GM18507 (cell line): ENCODE data around the gene RGP1.

Source experiments
- DNase-seq: peaks from one replicate; pipeline ENCODE4 v3.0.0; 2011; ENCODE audit warnings: low read depth; ENCODE audit not compliant: insufficient read length; ENCODE audit errors: extremely low spot score
- FAIRE-seq: peaks from 2 replicates; lab custom pipeline; 2011; peaks lifted over from hg19 to GRCh38; lab: Jason Lieb, UNC

The RGP1 gene

GRCh38 chr9:35718721-35719511, 30.2 kb upstream of the RGP1 start:
- DNase-seq (no peak), FAIRE-seq (peak; percentile 56)

GRCh38 chr9:35719546-35719945, 29.5 kb upstream of the RGP1 start:
- DNase-seq, result no peak
- no peak for FAIRE-seq

DNA sequence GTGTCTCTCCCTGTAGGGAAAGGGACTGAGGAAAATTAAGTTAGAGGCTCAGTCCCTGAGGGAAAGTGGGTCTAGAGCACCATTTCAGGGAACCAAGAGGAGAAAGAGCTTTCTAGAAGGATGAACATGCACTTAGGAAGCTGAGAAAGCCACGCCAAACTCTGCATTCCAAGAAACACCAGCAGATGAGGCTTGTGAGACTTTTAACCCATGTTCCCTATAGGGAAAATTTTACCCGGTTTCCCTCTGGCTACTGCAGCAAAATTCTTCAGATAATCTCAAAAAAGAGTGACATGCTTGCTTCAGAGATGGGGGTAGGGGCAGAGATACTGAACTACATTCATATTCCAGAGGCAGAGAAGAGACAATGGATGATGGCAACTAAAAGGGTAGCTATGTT, 25.7 kb upstream of the RGP1 start:
- FAIRE-seq, result no peak
- DNase-seq, result no peak

DNA sequence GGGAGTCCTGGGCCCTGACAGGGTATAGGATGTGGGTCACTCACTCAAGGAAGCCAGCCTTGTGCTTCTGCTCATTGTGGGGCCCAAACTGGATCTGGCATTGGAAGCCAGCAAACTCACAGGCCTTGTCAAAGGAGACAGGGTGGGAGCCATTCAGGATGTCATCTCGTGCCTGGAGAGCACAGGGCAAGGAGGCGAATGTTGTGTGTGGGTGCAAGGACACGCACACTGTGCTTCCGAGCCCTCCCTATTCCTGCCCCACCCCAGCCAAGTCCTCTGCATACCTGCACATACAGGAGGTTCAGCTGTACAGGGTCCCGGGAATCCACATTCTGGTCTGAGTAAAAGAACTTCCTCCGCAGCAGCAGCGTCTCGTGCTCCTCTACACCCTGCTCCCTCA, 25.2 kb upstream of the RGP1 start:
- FAIRE-seq, result no peak
- DNase-seq, result no peak

- DNase-seq (no peak), FAIRE-seq (no peak)
Observed at GRCh38 chr9:35725362-35725761, 23.7 kb upstream of the RGP1 start.

GRCh38 chr9:35726931-35727330, 22.2 kb upstream of the RGP1 start:
- peak; percentile 52 for FAIRE-seq
- DNase-seq, result no peak

- no peak for FAIRE-seq
- no peak for DNase-seq
Observed at GRCh38 chr9:35727676-35728040, 21.4 kb upstream of the RGP1 start.

- DNase-seq, result no peak
- FAIRE-seq, result peak; percentile 86
Observed at GRCh38 chr9:35728041-35728971, 20.8 kb upstream of the RGP1 start.

GRCh38 chr9:35729101-35729500, 20.0 kb upstream of the RGP1 start:
- DNase-seq, result no peak
- FAIRE-seq, result no peak

GRCh38 chr9:35729700-35730485, 19.2 kb upstream of the RGP1 start:
- FAIRE-seq, result peak; percentile 76
- no peak for DNase-seq

GRCh38 chr9:35730486-35730854, 18.6 kb upstream of the RGP1 start:
- DNase-seq (no peak), FAIRE-seq (no peak)

- FAIRE-seq (no peak), DNase-seq (no peak)
Observed at GRCh38 chr9:35731415-35732184, 17.5 kb upstream of the RGP1 start.

- DNase-seq (peak; percentile 89), FAIRE-seq (peak; percentile 99)
Observed at GRCh38 chr9:35732185-35732799, 16.8 kb upstream of the RGP1 start, which contains the start of the genes CREB3 and TLN1. Gene CREB3 (plus strand): TSS chr9:35732666. CDS start chr9:35732773, 107 bp downstream. Gene TLN1 (minus strand): TSS chr9:35732195. CDS start chr9:35725694, 6,501 bp downstream.

GRCh38 chr9:35732800-35733541, 16.1 kb upstream of the RGP1 start:
- FAIRE-seq (peak; percentile 59), DNase-seq (no peak)

- DNase-seq (no peak), FAIRE-seq (no peak)
Observed at GRCh38 chr9:35734096-35734495, 15.0 kb upstream of the RGP1 start.

- DNase-seq (no peak), FAIRE-seq (peak; percentile 93)
Observed at GRCh38 chr9:35736201-35736633, 12.9 kb upstream of the RGP1 start.

DNA sequence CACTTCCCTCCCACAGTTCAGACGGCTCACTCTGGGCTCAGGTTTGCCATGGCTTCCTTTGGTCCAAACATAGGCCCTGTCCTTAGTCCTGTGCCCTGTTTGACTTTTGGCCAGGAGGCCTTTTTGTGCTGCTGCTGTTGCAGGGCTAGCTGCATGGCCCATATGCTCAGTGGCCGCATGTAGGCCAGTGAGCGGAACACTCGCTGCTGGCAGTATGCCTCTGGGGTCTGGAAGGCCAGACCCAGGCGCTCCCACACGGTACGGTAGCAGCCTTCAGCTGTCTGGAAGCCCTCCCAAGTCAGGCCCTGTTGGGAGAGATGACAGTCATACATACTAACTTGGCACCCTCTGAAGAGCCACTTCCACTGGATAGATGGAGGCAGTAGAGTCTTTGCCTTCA, 11.9 kb upstream of the RGP1 start:
- DNase-seq (no peak), FAIRE-seq (no peak)

DNA sequence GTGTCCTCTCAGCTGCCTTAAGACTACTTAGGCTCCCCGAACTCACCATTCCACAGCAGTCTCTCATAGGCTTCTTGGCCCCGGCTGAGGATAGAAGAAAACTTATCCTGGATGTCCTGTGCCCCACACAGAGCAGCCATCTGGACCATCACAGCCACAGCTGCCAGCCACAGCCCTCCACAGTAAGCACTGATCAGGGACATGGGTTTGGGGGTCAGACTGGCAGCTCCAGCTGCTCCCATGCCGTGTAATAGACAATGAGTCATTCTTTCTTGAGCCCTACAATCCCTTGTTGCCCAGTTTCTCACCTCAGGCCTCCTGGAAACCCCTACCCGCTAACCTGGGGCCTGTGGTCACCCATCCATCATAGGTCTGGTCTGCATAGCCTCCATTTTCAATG, 10.9 kb upstream of the RGP1 start:
- FAIRE-seq, result no peak

More for the DNA sequence above, 10.9 kb upstream of the RGP1 start:
- no peak for DNase-seq
